Endodermal cell (in vitro differentiated cells): ENCODE measurements around the gene C5orf63. TPM values are rescaled to one million over a fixed set of nuclear protein-coding genes. Genes with fewer than 3 reads are reported as not detected.
A peak's percentile ranks its signal among the peaks of the same experiment; 100 is the strongest.

Source experiments
- DNase-seq: peaks from one replicate; pipeline ENCODE4 v3.0.0-alpha.2; 2017
- H3K27ac ChIP-seq: 2 replicates; pipeline ENCODE4 v1.5.1; 2013; ENCODE audit warnings: mild to moderate bottlenecking, low read depth, low read length, moderate library complexity
- H3K27me3 ChIP-seq: 2 replicates; pipeline ENCODE4 v1.6.1; 2013; ENCODE audit warnings: mild to moderate bottlenecking, low read length, moderate library complexity; ENCODE audit not compliant: insufficient read depth, control insufficient read depth, poor library complexity, severe bottlenecking
- H3K36me3 ChIP-seq: 2 replicates; pipeline ENCODE4 v1.7.0; 2013; ENCODE audit warnings: mild to moderate bottlenecking, low read length, moderate library complexity; ENCODE audit not compliant: control insufficient read depth, insufficient read depth
- H3K4me1 ChIP-seq: one replicate; pipeline ENCODE4 v1.7.0; 2013; ENCODE audit warnings: low read length; ENCODE audit not compliant: control insufficient read depth, insufficient read depth
- H3K4me3 ChIP-seq: 2 replicates; pipeline ENCODE4 v1.5.1; 2013; ENCODE audit warnings: mild to moderate bottlenecking, low read length, moderate library complexity
- H3K9ac ChIP-seq: 2 replicates; pipeline ENCODE4 v1.6.1; 2013; ENCODE audit warnings: mild to moderate bottlenecking, low read length, moderate library complexity; ENCODE audit not compliant: poor library complexity, severe bottlenecking; ENCODE audit errors: extremely low read depth
- H3K9me3 ChIP-seq: 2 replicates; pipeline ENCODE4 v1.6.1; 2013; ENCODE audit warnings: mild to moderate bottlenecking, low read length, moderate library complexity; ENCODE audit not compliant: control insufficient read depth
- H3K27ac Mint-ChIP-seq: 2 replicates; pipeline ENCODE4 v1.8.0; 2020; ENCODE audit warnings: mixed read lengths
- H3K27me3 Mint-ChIP-seq: 2 replicates; pipeline ENCODE4 v1.8.0; 2021; ENCODE audit warnings: mild to moderate bottlenecking, mixed read lengths; ENCODE audit not compliant: insufficient read depth
- H3K36me3 Mint-ChIP-seq: 2 replicates; pipeline ENCODE4 v1.8.0; 2020; ENCODE audit warnings: low read depth, mixed read lengths
- H3K4me1 Mint-ChIP-seq: 2 replicates; pipeline ENCODE4 v1.8.0; 2020; ENCODE audit warnings: mixed read lengths
- H3K4me3 Mint-ChIP-seq: 2 replicates; pipeline ENCODE4 v1.8.0; 2020; ENCODE audit warnings: mild to moderate bottlenecking, moderate library complexity, mixed read lengths
- H3K9me3 Mint-ChIP-seq: 2 replicates; pipeline ENCODE4 v1.8.0; 2020; ENCODE audit warnings: mild to moderate bottlenecking, mixed read lengths
- WGBS, 2 experiments: methylation state at CpG; one replicate each; pipeline versions ENCODE4 v1.1.5 to v1.1.7; 2013; ENCODE audit warnings: missing lambda C conversion rate in 2 of 2, mixed read lengths in 1 of 2; ENCODE audit not compliant: insufficient coverage in 1 of 2, insufficient read length in 1 of 2; 5-methylcytosine and 5-hydroxymethylcytosine counted together
- total RNA-seq, 2 donors: library from RNA; stranded (reverse); fragmentation: NEBNext Ultra II Directional in 1 of 2; extraction: Animal tissue kit (Norgen Biotek cat#: 25700) in 1 of 2; gene quantifications; 2 replicates in 1 of 2; 3 replicates in 1 of 2; pipeline ENCODE4 v1.2.1, GENCODE V29; 2021
- TF ChIP-seq, protein P1 (sequence below): fragments of 200-600 bp; sonication (generic); conservative IDR thresholded peaks from 2 replicates; pipeline ENCODE4 v1.5.0; 2021; ENCODE audit warnings: antibody characterized with exemption, mild to moderate bottlenecking

The C5orf63 gene
- total RNA-seq, 2 donors from 2014 or later = 0.86 to 9.4 TPM

DNA sequence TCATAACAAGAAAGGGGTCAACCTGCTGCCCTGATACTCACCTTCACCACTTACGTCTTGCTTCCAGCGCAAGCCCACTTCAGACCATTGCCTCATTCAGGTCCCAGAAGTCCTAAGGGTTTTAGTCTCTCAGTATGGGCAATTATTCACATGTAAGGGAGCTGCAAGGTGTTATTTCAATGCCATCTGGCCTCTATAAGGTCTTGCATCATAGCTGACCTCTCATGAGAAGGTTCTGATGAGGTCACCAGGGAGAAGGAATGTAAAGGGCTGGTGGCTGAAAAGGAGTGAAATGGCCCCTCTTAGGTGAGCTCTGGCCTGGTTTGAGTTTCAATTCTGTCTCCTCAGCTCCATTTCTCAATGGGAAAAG is 41.5 kb downstream of the C5orf63 start:
- peaks cover 15% of the 10 kb centered on the region for H3K4me1 Mint-ChIP-seq
- H3K27ac Mint-ChIP-seq = no peak overlapping the region
- no peak for DNase-seq
- no peaks in the 10 kb centered on the region for H3K9me3 Mint-ChIP-seq
- peak overlapping the region; percentile 71 for H3K4me3 Mint-ChIP-seq
- no peak overlapping the region for H3K27ac ChIP-seq
- H3K27me3 ChIP-seq = peaks cover 13% of the 10 kb centered on the region
- H3K9ac ChIP-seq = no peak overlapping the region
- H3K36me3 Mint-ChIP-seq = no peaks in the 10 kb centered on the region
- no peaks in the 10 kb centered on the region for H3K9me3 ChIP-seq
- peaks cover 12% of the 10 kb centered on the region for H3K4me1 ChIP-seq
- TF ChIP-seq, protein P1, sequence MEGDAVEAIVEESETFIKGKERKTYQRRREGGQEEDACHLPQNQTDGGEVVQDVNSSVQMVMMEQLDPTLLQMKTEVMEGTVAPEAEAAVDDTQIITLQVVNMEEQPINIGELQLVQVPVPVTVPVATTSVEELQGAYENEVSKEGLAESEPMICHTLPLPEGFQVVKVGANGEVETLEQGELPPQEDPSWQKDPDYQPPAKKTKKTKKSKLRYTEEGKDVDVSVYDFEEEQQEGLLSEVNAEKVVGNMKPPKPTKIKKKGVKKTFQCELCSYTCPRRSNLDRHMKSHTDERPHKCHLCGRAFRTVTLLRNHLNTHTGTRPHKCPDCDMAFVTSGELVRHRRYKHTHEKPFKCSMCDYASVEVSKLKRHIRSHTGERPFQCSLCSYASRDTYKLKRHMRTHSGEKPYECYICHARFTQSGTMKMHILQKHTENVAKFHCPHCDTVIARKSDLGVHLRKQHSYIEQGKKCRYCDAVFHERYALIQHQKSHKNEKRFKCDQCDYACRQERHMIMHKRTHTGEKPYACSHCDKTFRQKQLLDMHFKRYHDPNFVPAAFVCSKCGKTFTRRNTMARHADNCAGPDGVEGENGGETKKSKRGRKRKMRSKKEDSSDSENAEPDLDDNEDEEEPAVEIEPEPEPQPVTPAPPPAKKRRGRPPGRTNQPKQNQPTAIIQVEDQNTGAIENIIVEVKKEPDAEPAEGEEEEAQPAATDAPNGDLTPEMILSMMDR = no peak
- no peaks in the 10 kb centered on the region for H3K36me3 ChIP-seq
- peak overlapping the region; percentile 93 for H3K4me3 ChIP-seq
- 96% methylated on average over 2 of the region's 2 CpGs; no CpG with 5 or more reads in 1 of the 2 experiments for WGBS, 2 experiments
- H3K27me3 Mint-ChIP-seq = peaks cover 60% of the 10 kb centered on the region

DNA sequence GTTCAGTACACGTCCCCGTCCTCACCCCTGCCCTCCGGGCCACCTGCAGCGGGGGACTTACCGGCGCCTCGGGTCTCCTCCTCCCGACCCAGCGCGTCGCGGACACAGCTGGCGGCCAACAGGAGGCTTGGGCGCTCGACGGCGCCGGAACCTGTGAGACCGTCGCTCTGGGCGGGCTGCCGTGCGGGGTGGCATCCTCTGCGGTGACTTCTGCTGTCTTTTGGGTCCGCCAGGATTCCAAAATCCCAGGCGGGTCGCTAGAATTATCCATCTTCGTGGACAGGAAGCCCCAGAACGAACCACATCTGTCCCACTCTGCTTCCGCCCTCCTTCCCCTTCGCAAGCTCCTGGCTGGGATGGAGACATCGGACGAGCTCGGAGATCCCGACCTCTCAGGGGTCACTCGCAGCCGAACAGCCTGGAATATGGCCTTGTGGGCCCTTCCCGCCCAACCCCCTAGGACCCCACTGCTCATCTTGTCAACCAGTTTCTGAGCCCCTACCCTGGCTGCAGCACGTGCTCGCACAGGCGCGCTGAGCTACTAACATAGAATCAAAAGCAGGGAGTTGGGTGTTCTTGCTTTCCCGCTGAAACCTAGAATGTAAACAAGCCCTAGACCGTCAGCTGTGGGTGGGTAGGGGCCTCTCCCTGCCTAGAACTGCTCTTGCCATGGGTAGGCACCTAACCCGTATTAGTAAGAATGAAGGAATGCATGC is 42.0 kb downstream of the C5orf63 start:
- Histone ChIP-seq H3K9ac (peak overlapping the region; percentile 51), H3K27ac (no peak overlapping the region), H3K27me3 (peaks cover 13% of the 10 kb centered on the region), H3K9me3 (no peaks in the 10 kb centered on the region), H3K4me3 (peak overlapping the region; percentile 93), H3K36me3 (no peaks in the 10 kb centered on the region), H3K4me1 (peaks cover 13% of the 10 kb centered on the region)
- Mint-ChIP-seq H3K36me3 (no peaks in the 10 kb centered on the region), H3K27me3 (peaks cover 59% of the 10 kb centered on the region), H3K9me3 (no peaks in the 10 kb centered on the region), H3K4me1 (peaks cover 19% of the 10 kb centered on the region), H3K27ac (peak overlapping the region; percentile 78), H3K4me3 (peak overlapping the region; percentile 71)
- WGBS, 2 experiments = 34 to 35% methylated on average over 10 to 45 of the region's 45 CpGs
- TF ChIP-seq, protein P1 = no peak
- DNase-seq = peak; percentile 70

DNA sequence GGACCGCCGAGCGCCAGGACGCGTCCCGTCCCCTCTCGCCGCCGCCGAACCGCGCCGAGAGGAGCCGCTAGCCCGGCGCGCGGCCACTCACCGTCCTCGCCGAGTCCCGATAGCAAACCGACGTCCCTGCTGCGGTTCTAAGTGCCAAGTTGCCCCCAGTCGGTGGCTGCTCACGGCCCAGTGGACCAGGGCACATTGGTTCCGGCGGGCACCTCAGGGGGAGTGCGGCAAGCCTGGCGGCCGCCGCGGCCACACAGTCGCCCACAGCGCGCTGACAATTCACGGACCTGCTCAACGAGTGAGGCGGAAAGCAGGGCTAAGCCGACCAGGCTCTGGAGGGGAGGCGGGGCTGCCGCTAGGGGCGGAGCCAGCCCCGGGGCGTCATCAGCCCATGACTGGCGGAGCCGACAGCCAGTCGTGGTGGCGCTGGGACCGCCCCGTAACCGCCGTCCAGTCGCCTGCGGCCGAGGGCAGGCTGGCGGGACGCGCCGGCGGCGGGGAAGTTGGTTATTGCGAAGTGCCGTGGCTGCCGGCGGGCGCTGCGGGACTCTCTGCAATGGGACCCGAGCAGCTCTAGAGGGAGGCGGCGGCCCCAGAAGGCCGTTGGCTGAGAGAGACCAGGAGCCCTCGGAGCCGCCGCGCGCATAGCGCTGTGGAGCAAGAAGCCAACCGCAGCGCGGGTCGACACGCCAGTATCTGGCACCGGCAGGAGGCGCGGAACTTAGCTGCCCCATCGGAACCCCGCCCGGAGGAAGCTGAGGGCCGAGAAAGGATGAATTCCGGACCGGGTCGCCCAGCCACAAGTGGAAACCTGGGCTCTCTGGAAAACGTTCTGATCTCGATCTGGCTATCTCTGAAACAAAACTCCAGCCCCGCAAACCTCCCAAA is 42.8 kb downstream of the C5orf63 start, which contains the start of gene MARCHF3:
Gene MARCHF3 (minus strand): TSS at position 300 of the 888 bp plus-strand sequence. CDS start 112,387 bp downstream, outside the sequence.
- Histone ChIP-seq H3K27me3 (peaks cover 13% of the 10 kb centered on the region), H3K4me1 (peaks cover 13% of the 10 kb centered on the region), H3K9me3 (no peaks in the 10 kb centered on the region), H3K27ac (no peak within 1 kb of the TSS), H3K36me3 (no peaks in the 10 kb centered on the region), H3K4me3 (peak within 1 kb of the TSS; percentile 93), H3K9ac (peak within 1 kb of the TSS; percentile 56)
- WGBS, 2 experiments = 0% methylated on average over 48 to 97 of the region's 97 CpGs
- TF ChIP-seq, protein P1 = peak; percentile 57
- Mint-ChIP-seq H3K27me3 (peaks cover 51% of the 10 kb centered on the region), H3K9me3 (no peaks in the 10 kb centered on the region), H3K36me3 (no peaks in the 10 kb centered on the region), H3K27ac (peak within 1 kb of the TSS; percentile 78), H3K4me1 (peaks cover 19% of the 10 kb centered on the region), H3K4me3 (peak within 1 kb of the TSS; percentile 71)
- DNase-seq = peak; percentile 98
